Right lobe of liver (tissue), 6 donors: ENCODE measurements around the gene GRB10. TPM values are rescaled to one million over a fixed set of nuclear protein-coding genes. Genes with fewer than 3 reads are reported as not detected.

Source experiments
- ATAC-seq, 4 donors: fragments of 200-7000 bp; cut with Tn5 transposase; one replicate each; pipeline ENCODE4 v1.9.1; 2020; ENCODE audit warnings: mild to moderate bottlenecking in 4 of 4, moderate library complexity in 4 of 4
- DNase-seq, 3 donors: peaks; one replicate each; pipeline ENCODE4 v3.0.0-alpha.2; 2020
- H3K27ac ChIP-seq, 3 donors: fragments of 200-600 bp; one replicate each; pipeline ENCODE4 v1.8.0; 2022
- H3K27me3 ChIP-seq, 2 donors: fragments of 200-600 bp; one replicate each; pipeline ENCODE4 v1.8.0; 2022
- H3K36me3 ChIP-seq, 4 donors: fragments of 200-600 bp; sonication (generic) in 1 of 4; one replicate each; pipeline versions ENCODE4 v1.5.1 to v1.8.0; 2017 to 2022; ENCODE audit warnings: control low read depth in 1 of 4
- H3K4me1 ChIP-seq, 4 donors: fragments of 200-600 bp; sonication (generic) in 1 of 4; one replicate each; pipeline versions ENCODE4 v1.5.1 to v1.8.0; 2017 to 2022; ENCODE audit warnings: control low read depth in 1 of 4
- H3K4me3 ChIP-seq, 3 donors: fragments of 200-600 bp; one replicate each; pipeline ENCODE4 v1.8.0; 2022
- H3K9me3 ChIP-seq, 4 donors: fragments of 200-600 bp; sonication (generic) in 1 of 4; one replicate each; pipeline versions ENCODE4 v1.5.1 to v1.8.0; 2017 to 2022; ENCODE audit warnings: control low read depth in 1 of 4
- POLR2A ChIP-seq: fragments of 450-650 bp; IDR thresholded peaks from one replicate; pipeline ENCODE4 v1.6.1; 2017; ENCODE audit warnings: antibody characterized with exemption, mild to moderate bottlenecking
- WGBS: methylation state at CpG from one replicate; pipeline ENCODE4 v1.1.6; 2018; ENCODE audit warnings: low coverage, low lambda C conversion rate; ENCODE audit not compliant: insufficient coverage; ENCODE audit errors: missing lambda C conversion rate; 5-methylcytosine and 5-hydroxymethylcytosine counted together
- intact Hi-C, 2 donors: fragments of 100-400 bp; cut with DNase I; formaldehyde crosslinking; loops; one replicate each; pipeline versions ENCODE4 v1.11.2 to v1.14.1; 2022
- total RNA-seq, 6 experiments: library from RNA; depleted of rRNA in 2 of 6; stranded (reverse); fragments of >200 nt in 2 of 6; fragmentation: NEBNext Ultra II Directional in 3 of 6; extraction: Animal tissue kit (Norgen Biotek cat#: 25700) in 3 of 6; gene quantifications; one replicate each; pipeline versions ENCODE4 v1.1.0 to v1.2.4, GENCODE V29; 2016 to 2023
- TF ChIP-seq, protein P1 (sequence below), 4 donors: fragments of 200-600 bp in 3 of 4; fragments of 450-650 bp in 1 of 4; IDR thresholded peaks; one replicate each; pipeline versions ENCODE4 v1.5.1 to v1.8.0; 2016 to 2022; ENCODE audit warnings: antibody characterized with exemption in 4 of 4, mild to moderate bottlenecking in 2 of 4
- donor health status: DM: no; HTN: yes; CAD: no.
- donor health status: DM: no; HTN: no; CAD: no.
- donor health status: DM: no; HTN: no; CAD: no.
- donor health status: DM: no; HTN: yes; CAD: no.
- donor health status: DM: no; HTN: yes; CAD: no.

GRB10 gene
- total RNA-seq, 6 experiments from 2014 or later: 24.9 to 55.5 (median 40.0) TPM

DNA sequence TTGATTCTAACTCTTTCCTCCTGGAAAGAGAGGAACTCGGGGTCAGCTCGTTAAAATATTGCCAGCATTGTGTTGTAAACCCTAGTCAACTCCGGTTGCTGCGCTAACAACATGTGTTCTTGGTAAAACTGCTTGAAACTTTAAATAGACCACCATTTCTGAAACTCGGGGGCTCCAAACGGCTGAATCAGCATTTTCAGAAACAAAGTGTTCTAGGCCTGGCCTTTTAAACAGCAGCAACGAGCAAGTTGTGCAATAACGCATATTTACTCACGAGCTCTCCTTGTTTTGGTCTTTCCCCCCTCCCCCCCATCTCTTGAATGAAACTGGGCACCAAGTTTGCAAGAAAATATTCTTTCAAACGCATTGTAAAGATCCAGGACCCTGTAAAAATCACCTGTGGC lies 9.2 kb upstream of the GRB10 start:
- Histone ChIP-seq H3K4me3 (peak overlapping the region; percentile 62 to 77 (median 66)), H3K4me1 (peaks cover 0 to 33% (median 6%) of the 10 kb centered on the region in 4 donors), H3K27ac (peak overlapping the region; percentile 77 to 83 (median 77)), H3K27me3 (no peaks in the 10 kb centered on the region), H3K36me3 (no peaks in the 10 kb centered on the region), H3K9me3 (no peaks in the 10 kb centered on the region)
- ATAC-seq (peak; percentile 34 to 61 (median 44)), DNase-seq (peak in 1 of 3 donors; percentile 66)
- intact Hi-C loops: loop anchor here (10.0 kb wide), 2 partner anchors 97 to 283 kb away; no protein-coding TSS in a partner anchor
- TF ChIP-seq POLR2A: no peak
- TF ChIP-seq, protein P1, sequence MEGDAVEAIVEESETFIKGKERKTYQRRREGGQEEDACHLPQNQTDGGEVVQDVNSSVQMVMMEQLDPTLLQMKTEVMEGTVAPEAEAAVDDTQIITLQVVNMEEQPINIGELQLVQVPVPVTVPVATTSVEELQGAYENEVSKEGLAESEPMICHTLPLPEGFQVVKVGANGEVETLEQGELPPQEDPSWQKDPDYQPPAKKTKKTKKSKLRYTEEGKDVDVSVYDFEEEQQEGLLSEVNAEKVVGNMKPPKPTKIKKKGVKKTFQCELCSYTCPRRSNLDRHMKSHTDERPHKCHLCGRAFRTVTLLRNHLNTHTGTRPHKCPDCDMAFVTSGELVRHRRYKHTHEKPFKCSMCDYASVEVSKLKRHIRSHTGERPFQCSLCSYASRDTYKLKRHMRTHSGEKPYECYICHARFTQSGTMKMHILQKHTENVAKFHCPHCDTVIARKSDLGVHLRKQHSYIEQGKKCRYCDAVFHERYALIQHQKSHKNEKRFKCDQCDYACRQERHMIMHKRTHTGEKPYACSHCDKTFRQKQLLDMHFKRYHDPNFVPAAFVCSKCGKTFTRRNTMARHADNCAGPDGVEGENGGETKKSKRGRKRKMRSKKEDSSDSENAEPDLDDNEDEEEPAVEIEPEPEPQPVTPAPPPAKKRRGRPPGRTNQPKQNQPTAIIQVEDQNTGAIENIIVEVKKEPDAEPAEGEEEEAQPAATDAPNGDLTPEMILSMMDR (IDR thresholded peaks at IDR 0.05): no peak
- 2% methylated on average over 10 of the region's 10 CpGs for WGBS

DNA sequence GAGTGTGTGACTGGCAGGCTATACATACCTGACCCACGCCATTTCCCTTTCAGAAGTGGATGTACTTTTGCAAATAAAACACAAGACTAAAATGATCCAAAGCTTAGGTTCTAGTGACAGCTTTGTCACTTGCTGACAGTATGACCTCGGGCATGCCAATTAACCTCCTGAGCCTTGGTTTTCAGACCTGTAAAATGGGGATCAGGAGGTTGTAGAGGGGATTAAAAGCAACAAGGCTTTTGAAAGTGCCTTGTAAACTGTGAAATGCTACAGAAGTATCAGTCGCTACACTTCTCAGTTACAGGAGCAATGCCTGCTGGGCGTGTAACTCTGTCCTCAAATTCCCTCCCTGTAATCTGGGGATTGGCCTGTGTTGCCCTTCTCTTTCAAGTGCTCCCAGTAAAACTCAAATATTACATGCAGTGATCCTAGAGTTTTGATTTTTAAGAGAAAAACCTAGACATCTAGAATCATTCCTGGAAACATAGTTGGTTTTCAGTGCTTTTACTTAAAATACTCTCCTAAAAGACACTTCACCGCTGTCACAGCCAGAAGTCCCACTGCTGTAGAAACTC lies 8.8 kb upstream of the GRB10 start:
- 20% methylated on average over 5 of the region's 5 CpGs for WGBS

DNA sequence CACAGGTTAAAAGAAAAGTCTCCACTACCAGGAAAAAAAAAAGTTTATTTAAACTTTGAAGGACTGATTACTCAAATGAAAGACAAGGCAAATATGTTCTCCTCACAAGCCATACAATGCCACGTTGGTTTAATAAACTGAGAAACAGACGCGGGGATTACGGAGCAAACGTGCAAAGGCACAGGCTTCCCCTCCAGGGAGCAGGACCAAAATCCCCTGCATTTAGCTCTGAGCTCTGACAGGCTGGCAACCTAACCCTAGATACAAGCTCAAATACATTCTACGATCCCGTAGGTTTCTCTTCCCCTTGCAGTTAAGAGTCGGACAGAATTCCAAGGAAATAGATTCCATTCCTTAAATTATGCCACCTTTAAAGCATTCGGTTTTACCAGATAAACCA lies 7.7 kb upstream of the GRB10 start:
- no peak for DNase-seq
- H3K36me3 ChIP-seq: no peaks in the 10 kb centered on the region
- H3K4me3 ChIP-seq: peak overlapping the region; percentile 62 to 77 (median 66)
- intact Hi-C loops: loop anchor here (10.0 kb wide), 2 partner anchors 96 to 284 kb away; no protein-coding TSS in a partner anchor
- H3K27ac ChIP-seq: peak overlapping the region in 2 of 3 donors; percentile 77 to 83
- no peaks in the 10 kb centered on the region for H3K9me3 ChIP-seq
- WGBS: 35% methylated on average over 9 of the region's 9 CpGs
- H3K4me1 ChIP-seq: peaks cover 0 to 48% (median 14%) of the 10 kb centered on the region in 4 donors
- no peak for ATAC-seq
- no peak for TF ChIP-seq POLR2A
- TF ChIP-seq, protein P1 (IDR thresholded peaks at IDR 0.05): no peak
- no peaks in the 10 kb centered on the region for H3K27me3 ChIP-seq

More for the DNA sequence above, 8.8 kb upstream of the GRB10 start:
- no peak for DNase-seq
- peaks cover 0 to 37% (median 8%) of the 10 kb centered on the region in 4 donors for H3K4me1 ChIP-seq
- peak overlapping the region; percentile 77 to 83 (median 77) for H3K27ac ChIP-seq
- TF ChIP-seq, protein P1 (IDR thresholded peaks at IDR 0.05): no peak
- no peak for TF ChIP-seq POLR2A
- no peaks in the 10 kb centered on the region for H3K36me3 ChIP-seq
- ATAC-seq: peak in 1 of 4 donors; percentile 37
- intact Hi-C loops: loop anchor here (10.0 kb wide), 2 partner anchors 97 to 283 kb away; no protein-coding TSS in a partner anchor
- peak overlapping the region; percentile 62 to 77 (median 66) for H3K4me3 ChIP-seq
- no peaks in the 10 kb centered on the region for H3K27me3 ChIP-seq
- no peaks in the 10 kb centered on the region for H3K9me3 ChIP-seq

DNA sequence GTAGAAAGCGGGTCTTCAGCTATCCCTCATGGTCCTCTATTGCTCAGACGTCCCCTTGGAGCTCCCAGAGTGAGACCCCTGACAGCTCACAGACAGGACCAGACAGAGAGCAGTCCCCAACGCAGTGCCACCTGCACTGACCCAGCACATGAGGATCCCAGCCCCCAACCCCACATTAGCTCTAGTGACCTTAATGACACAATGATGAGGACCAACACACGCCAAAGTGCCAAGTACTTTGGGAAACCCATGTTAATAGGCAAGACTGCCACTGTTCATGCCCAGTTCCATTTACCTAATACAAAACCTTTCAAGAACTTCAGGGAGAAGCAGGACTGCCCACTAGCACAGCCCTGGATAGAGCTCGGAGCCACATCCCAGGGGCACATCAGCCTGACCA lies 5.7 kb upstream of the GRB10 start:
- Histone ChIP-seq H3K27ac (no peak overlapping the region), H3K27me3 (no peaks in the 10 kb centered on the region), H3K4me3 (no peak overlapping the region), H3K36me3 (no peaks in the 10 kb centered on the region), H3K4me1 (peaks cover 0 to 64% (median 22%) of the 10 kb centered on the region in 4 donors), H3K9me3 (no peaks in the 10 kb centered on the region)
- 100% methylated on average over 1 of the region's 5 CpGs for WGBS
- no peak for TF ChIP-seq POLR2A
- TF ChIP-seq, protein P1 (IDR thresholded peaks at IDR 0.05): no peak
- ATAC-seq (no peak), DNase-seq (no peak)
- intact Hi-C loops: no loop called here
